K562 (cell line): Measurements from ENCODE around the gene PFAS. TPM values are rescaled to one million over a fixed set of nuclear protein-coding genes. Genes with fewer than 3 reads are reported as not detected.

Source experiments
- ARNT ChIP-seq, 2 experiments: fragments of 450-650 bp; IDR thresholded peaks; 2 replicates each; pipeline ENCODE4 v1.6.1; 2016; ENCODE audit warnings: mild to moderate bottlenecking in 1 of 2
- CSDE1 ChIP-seq, 2 experiments: fragments of 450-650 bp; IDR thresholded peaks; 2 replicates each; pipeline ENCODE4 v1.6.1; 2016; ENCODE audit warnings: mild to moderate bottlenecking in 1 of 2
- HDAC2 ChIP-seq: fragments of 450-650 bp; IDR thresholded peaks from 2 replicates; pipeline ENCODE4 v1.6.1; 2016; ENCODE audit warnings: mild to moderate bottlenecking
- NCOA1 ChIP-seq: fragments of 450-650 bp; IDR thresholded peaks from 2 replicates; pipeline ENCODE4 v1.6.1; 2016; ENCODE audit warnings: low read depth
- NFIC ChIP-seq: fragments of 450-650 bp; IDR thresholded peaks from 2 replicates; pipeline ENCODE4 v1.6.1; 2017; ENCODE audit warnings: mild to moderate bottlenecking, inconsistent platforms
- NRF1 ChIP-seq, 2 experiments: fragments of 450-650 bp; IDR thresholded peaks in 1 of 2; conservative IDR thresholded peaks in 1 of 2; 2 replicates each; pipeline ENCODE4 v1.6.1; 2014; ENCODE audit warnings: mild to moderate bottlenecking in 2 of 2
- PHB ChIP-seq: fragments of 250-450 bp; sonication (Bioruptor Pico); IDR thresholded peaks from 2 replicates; pipeline ENCODE4 v1.5.0; 2021
- SRSF3 ChIP-seq: fragments of 200-400 bp; formaldehyde crosslinking; IDR thresholded peaks from 2 replicates; pipeline ENCODE4 v1.6.1; 2016; ENCODE audit warnings: mild to moderate bottlenecking, low read length, moderate library complexity; ENCODE audit not compliant: insufficient read depth
- THAP12 ChIP-seq: fragments of 250-450 bp; sonication (Bioruptor Pico); IDR thresholded peaks from 2 replicates; pipeline ENCODE4 v1.9.0; 2021; ENCODE audit warnings: mild to moderate bottlenecking, inconsistent platforms
- WHSC1 ChIP-seq: IDR thresholded peaks from one replicate; pipeline ENCODE4 v1.6.1; 2012; ENCODE audit warnings: low read length, control low read depth, inconsistent platforms
- ZBTB2 ChIP-seq: fragments of 450-650 bp; IDR thresholded peaks from 2 replicates; pipeline ENCODE4 v1.6.1; 2016; ENCODE audit warnings: antibody characterized with exemption
- ZBTB8A ChIP-seq: fragments of 450-650 bp; IDR thresholded peaks from 2 replicates; pipeline ENCODE4 v1.6.1; 2018; ENCODE audit warnings: mild to moderate bottlenecking, moderate library complexity; ENCODE audit not compliant: partially characterized antibody
- ZFP1 ChIP-seq: fragments of 450-650 bp; formaldehyde crosslinking; IDR thresholded peaks from 2 replicates; pipeline ENCODE4 v1.4.0; 2020; ENCODE audit warnings: mild to moderate bottlenecking, mixed read lengths
- ZNF165 ChIP-seq: fragments of 250-450 bp; sonication (Bioruptor Pico); IDR thresholded peaks from 2 replicates; pipeline ENCODE4 v1.4.0; 2020; ENCODE audit warnings: borderline replicate concordance
- ZNF407 ChIP-seq: fragments of 450-650 bp; IDR thresholded peaks from 2 replicates; pipeline ENCODE4 v1.6.1; 2016; ENCODE audit warnings: low read depth
- ZNF764 ChIP-seq: fragments of 250-450 bp; sonication (Bioruptor Pico); IDR thresholded peaks from 2 replicates; pipeline ENCODE4 v1.4.0; 2020; ENCODE audit warnings: low read depth, mild to moderate bottlenecking, moderate library complexity
- polyA plus RNA-seq, 8 experiments: library from polyadenylated mRNA; depleted of rRNA in 4 of 8; stranded (reverse) in 5 of 8; unstranded in 3 of 8; fragments of >200 nt; fragmentation: Nextera tagmentation in 2 of 8; fragmentation: Illumina TruSeq in 1 of 8; extraction: Ambion mirVana in 2 of 8; extraction: Trizol in 1 of 8; gene quantifications; 2 replicates each; pipeline versions ENCODE4 v1.2.1 to v1.2.3, GENCODE V29; 2011 to 2014; ENCODE audit warnings: inconsistent platforms in 1 of 8, missing spikeins in 1 of 8
- total RNA-seq, 7 experiments: library from RNA; depleted of rRNA in 6 of 7; stranded (reverse); fragments of >200 nt in 6 of 7; fragmentation: Illumina TruSeq in 2 of 7; extraction: Trizol in 2 of 7; gene quantifications; 2 replicates each; pipeline versions ENCODE4 v1.2.1 to v1.2.3, GENCODE V29; 2011 to 2021; ENCODE audit warnings: low replicate concordance in 1 of 7

PFAS gene
- total and polyA plus RNA-seq, 9 of the 15 experiments (the other 6 are each of a cell fraction or from before 2014, with no cell fraction given) = 11.6 to 131 (median 43.9) TPM

GRCh38 chr17:8221663-8222379 is 27.3 kb upstream of the PFAS start (continued):
- TF ChIP-seq NRF1 (conservative IDR thresholded peaks at IDR 0.05 in 1 of 2, IDR thresholded peaks at IDR 0.05 in 1 of 2) = peak in 1 of 2 experiments; percentile 5; a peak in 1 of 4 replicates
- TF ChIP-seq NCOA1 = no peak
- peak in 1 of 2 experiments; percentile 61; a peak in 2 of 4 replicates for TF ChIP-seq CSDE1 (IDR thresholded peaks at IDR 0.05)
- 0 out of 2 replicates have a peak, but pooled peaks have one; percentile 62 for TF ChIP-seq ZNF764 (CRISPR knock-in tag)
- TF ChIP-seq NFIC = peak; percentile 56; the same call in 1 of the 2 replicates
- no peak for TF ChIP-seq HDAC2
- no peak for TF ChIP-seq ZFP1 (CRISPR knock-in tag)
- TF ChIP-seq ZBTB2 = no peak
- no peak for TF ChIP-seq PHB
- TF ChIP-seq ZNF407 = peak; percentile 65; the same call in 1 of the 2 replicates
- 0 out of 4 replicates have a peak, but pooled peaks of 1 of the 2 experiments have one; percentile 26 for TF ChIP-seq ARNT (IDR thresholded peaks at IDR 0.05)
- peak; percentile 26 for TF ChIP-seq ZBTB8A
- TF ChIP-seq THAP12 (CRISPR knock-in tag) = no peak
- TF ChIP-seq SRSF3 = no peak
- no peak for TF ChIP-seq ZNF165
- no peak for TF ChIP-seq WHSC1
